ENCODE data around the gene GPATCH4. TPM values are rescaled to one million over a fixed set of nuclear protein-coding genes. Genes with fewer than 3 reads are reported as not detected.

Gene GPATCH4
- total RNA-seq, 1 experiment from 2014 or later = 53.5 TPM

DNA sequence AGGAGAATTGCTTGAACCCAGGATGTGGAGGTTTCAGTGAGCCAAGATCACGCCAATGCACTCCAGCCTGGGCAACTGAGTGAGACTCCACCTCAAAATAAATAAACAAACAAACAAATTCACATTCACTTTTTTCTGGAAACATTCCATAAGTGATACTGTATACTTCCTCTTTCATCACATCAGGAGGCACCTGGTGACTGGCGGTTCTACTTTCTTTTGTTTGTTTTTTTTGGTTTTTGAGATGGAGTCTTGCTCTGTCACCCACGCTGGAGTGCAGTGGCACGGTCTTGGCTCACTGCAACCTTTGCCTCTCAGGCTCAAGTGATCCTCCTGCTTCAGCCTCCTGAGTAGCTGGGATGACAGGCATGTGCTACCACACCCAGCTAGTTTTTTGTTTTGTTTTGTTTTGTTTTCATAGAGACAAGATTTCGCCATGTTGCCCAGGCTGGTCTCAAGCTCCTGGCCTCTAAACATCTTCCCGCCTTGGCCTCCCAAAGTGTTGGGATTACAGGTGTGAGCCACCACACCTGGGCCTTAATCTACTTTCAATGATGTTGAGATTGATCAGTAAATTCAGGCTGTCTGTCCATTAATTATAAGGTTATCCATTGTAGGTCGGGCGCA, 28.7 kb upstream of the GPATCH4 start:
- POLR2A ChIA-PET = no interaction called here

DNA sequence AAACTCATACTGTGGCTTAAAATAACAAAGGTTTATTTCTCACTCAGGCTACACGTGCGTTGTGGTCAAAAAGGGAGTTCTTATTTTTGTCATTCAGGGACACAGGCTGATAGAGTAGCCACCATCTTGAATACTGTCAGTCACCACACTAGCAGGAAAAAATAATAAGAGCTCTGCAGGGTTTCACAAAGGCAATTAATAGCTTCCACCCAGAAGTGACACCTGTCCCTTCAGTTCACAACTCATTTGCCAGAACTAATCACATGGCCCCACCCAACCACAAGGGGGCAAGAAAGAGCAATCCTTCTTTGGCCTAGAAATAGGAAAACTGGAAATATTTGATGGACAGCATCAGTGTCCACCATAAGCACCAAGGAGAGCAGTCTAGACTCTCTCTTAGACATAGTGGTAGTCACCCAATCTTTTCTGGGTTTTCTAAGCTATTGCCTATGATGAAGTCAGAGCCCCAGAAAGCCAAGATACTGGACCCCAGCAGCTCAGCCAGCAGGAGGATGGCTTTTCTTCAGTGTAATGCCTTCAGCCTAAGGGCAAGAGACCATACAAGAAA, 26.1 kb upstream of the GPATCH4 start:
- no TSS peak for BruUV-seq (replicated peaks)
- Mint-ChIP-seq H3K27me3 (ENCODE audit: insufficient read depth, unreplicated experiment) (peaks cover 19% of the 10 kb centered on the region), H3K4me3 (ENCODE audit: unreplicated experiment) (no peak overlapping the region), H3K4me1 (ENCODE audit: low read depth, unreplicated experiment) (peaks cover 17% of the 10 kb centered on the region), H3K9me3 (ENCODE audit: unreplicated experiment) (no peaks in the 10 kb centered on the region), H3K36me3 (ENCODE audit: insufficient read depth, unreplicated experiment) (no peaks in the 10 kb centered on the region), H3K27ac (ENCODE audit: unreplicated experiment) (no peak overlapping the region)
- TF ChIP-seq, protein P1, sequence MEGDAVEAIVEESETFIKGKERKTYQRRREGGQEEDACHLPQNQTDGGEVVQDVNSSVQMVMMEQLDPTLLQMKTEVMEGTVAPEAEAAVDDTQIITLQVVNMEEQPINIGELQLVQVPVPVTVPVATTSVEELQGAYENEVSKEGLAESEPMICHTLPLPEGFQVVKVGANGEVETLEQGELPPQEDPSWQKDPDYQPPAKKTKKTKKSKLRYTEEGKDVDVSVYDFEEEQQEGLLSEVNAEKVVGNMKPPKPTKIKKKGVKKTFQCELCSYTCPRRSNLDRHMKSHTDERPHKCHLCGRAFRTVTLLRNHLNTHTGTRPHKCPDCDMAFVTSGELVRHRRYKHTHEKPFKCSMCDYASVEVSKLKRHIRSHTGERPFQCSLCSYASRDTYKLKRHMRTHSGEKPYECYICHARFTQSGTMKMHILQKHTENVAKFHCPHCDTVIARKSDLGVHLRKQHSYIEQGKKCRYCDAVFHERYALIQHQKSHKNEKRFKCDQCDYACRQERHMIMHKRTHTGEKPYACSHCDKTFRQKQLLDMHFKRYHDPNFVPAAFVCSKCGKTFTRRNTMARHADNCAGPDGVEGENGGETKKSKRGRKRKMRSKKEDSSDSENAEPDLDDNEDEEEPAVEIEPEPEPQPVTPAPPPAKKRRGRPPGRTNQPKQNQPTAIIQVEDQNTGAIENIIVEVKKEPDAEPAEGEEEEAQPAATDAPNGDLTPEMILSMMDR (IDR thresholded peaks at IDR 0.05; ENCODE audit: insufficient read depth in 1 of 2, low read depth in 1 of 2, low read length in 1 of 2, severe bottlenecking in 1 of 2, unreplicated experiment in 1 of 2) = peak; percentile 70 to 81
- H3K36me3 ChIP-seq (ENCODE audit: control insufficient read depth, insufficient read depth, low read length) = no peaks in the 10 kb centered on the region
- intact Hi-C loops (cut with micrococcal nuclease; ENCODE audit: unreplicated experiment) = loop anchor here (1.0 kb wide), 2 partner anchors 30 to 51 kb away; no protein-coding TSS in a partner anchor
- H3K4me1 ChIP-seq = peaks cover 13% of the 10 kb centered on the region
- CTCF ChIA-PET = interaction anchor here (0.7 to 2.1 kb wide), 14 partner anchors 8 to 88 kb away, joined by 3 to 15 read pairs (median 4); partner anchors contain the start of genes HAPLN2 and NES
- H3K27me3 ChIP-seq (replicated peaks; ENCODE audit: control insufficient read depth, insufficient read depth, low read length) = peaks cover 1% of the 10 kb centered on the region; the same call in 1 of the 2 replicates
- DNase-seq = peak in 1 of 2 experiments; percentile 75
- H3K9me3 ChIP-seq = no peaks in the 10 kb centered on the region
- H3K4me3 ChIP-seq (ENCODE audit: low read depth, low read length) = no peak overlapping the region
- POLR2A ChIA-PET = no interaction called here

More for the DNA sequence above, 28.7 kb upstream of the GPATCH4 start:
- Mint-ChIP-seq H3K36me3 (ENCODE audit: insufficient read depth, unreplicated experiment) (no peaks in the 10 kb centered on the region), H3K4me1 (ENCODE audit: low read depth, unreplicated experiment) (peaks cover 10% of the 10 kb centered on the region), H3K9me3 (ENCODE audit: unreplicated experiment) (no peaks in the 10 kb centered on the region), H3K27me3 (ENCODE audit: insufficient read depth, unreplicated experiment) (peaks cover 13% of the 10 kb centered on the region), H3K4me3 (ENCODE audit: unreplicated experiment) (no peak overlapping the region), H3K27ac (ENCODE audit: unreplicated experiment) (no peak overlapping the region)
- no peak for DNase-seq
- intact Hi-C loops (cut with micrococcal nuclease; ENCODE audit: unreplicated experiment) = no loop called here
- Histone ChIP-seq H3K4me1 (peaks cover 7% of the 10 kb centered on the region), H3K9me3 (no peaks in the 10 kb centered on the region), H3K27me3 (replicated peaks; ENCODE audit: control insufficient read depth, insufficient read depth, low read length) (peaks cover 1% of the 10 kb centered on the region; the same call in 1 of the 2 replicates), H3K36me3 (ENCODE audit: control insufficient read depth, insufficient read depth, low read length) (no peaks in the 10 kb centered on the region), H3K4me3 (ENCODE audit: low read depth, low read length) (no peak overlapping the region)
- CTCF ChIA-PET = interaction anchor here (0.9 to 1.5 kb wide), 2 partner anchors 47 to 193 kb away, joined by 5 to 7 read pairs; no protein-coding TSS in a partner anchor
- TF ChIP-seq, protein P1 (IDR thresholded peaks at IDR 0.05; ENCODE audit: insufficient read depth in 1 of 2, low read depth in 1 of 2, low read length in 1 of 2, severe bottlenecking in 1 of 2, unreplicated experiment in 1 of 2) = no peak
- BruUV-seq (replicated peaks) = no TSS peak

DNA sequence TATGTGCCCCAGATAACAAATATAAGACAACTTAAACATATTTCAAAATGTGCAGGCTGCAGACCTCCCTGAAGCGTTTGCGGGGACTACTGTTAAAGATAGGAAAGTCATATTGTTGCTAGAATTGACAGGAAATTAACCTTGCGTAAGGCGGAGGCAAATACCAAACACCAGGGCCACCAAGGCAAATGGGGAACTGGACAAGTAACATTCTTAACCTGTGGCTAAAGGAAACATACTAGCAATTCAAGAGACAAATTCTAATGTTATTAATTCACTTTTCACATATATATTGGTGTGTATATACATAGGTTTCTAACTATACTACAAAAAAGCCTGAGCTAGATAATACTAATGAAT, 24.8 kb upstream of the GPATCH4 start:
- no TSS peak for BruUV-seq (replicated peaks)
- H3K27me3 Mint-ChIP-seq (ENCODE audit: insufficient read depth, unreplicated experiment) = peaks cover 21% of the 10 kb centered on the region
- intact Hi-C loops (cut with micrococcal nuclease; ENCODE audit: unreplicated experiment) = no loop called here
- H3K36me3 Mint-ChIP-seq (ENCODE audit: insufficient read depth, unreplicated experiment) = no peaks in the 10 kb centered on the region
- Histone ChIP-seq H3K4me3 (ENCODE audit: low read depth, low read length) (no peak overlapping the region), H3K36me3 (ENCODE audit: control insufficient read depth, insufficient read depth, low read length) (no peaks in the 10 kb centered on the region), H3K4me1 (peaks cover 13% of the 10 kb centered on the region), H3K9me3 (no peaks in the 10 kb centered on the region), H3K27me3 (replicated peaks; ENCODE audit: control insufficient read depth, insufficient read depth, low read length) (peaks cover 1% of the 10 kb centered on the region; the same call in 1 of the 2 replicates)
- H3K9me3 Mint-ChIP-seq (ENCODE audit: unreplicated experiment) = no peaks in the 10 kb centered on the region
- H3K4me3 Mint-ChIP-seq (ENCODE audit: unreplicated experiment) = peak overlapping the region; percentile 64
- ChIA-PET POLR2A (no interaction called here), CTCF (interaction anchor here (0.5 to 2.5 kb wide), 5 partner anchors 23 to 76 kb away, joined by 3 to 19 read pairs (median 5); partner anchors contain the start of gene NES)
- H3K4me1 Mint-ChIP-seq (ENCODE audit: low read depth, unreplicated experiment) = peaks cover 17% of the 10 kb centered on the region
- TF ChIP-seq, protein P1 (IDR thresholded peaks at IDR 0.05; ENCODE audit: insufficient read depth in 1 of 2, low read depth in 1 of 2, low read length in 1 of 2, severe bottlenecking in 1 of 2, unreplicated experiment in 1 of 2) = peak in 1 of 2 experiments; percentile 4
- DNase-seq = no peak
- H3K27ac Mint-ChIP-seq (ENCODE audit: unreplicated experiment) = no peak overlapping the region

Data from Caco-2 (cell line).